ENCODE measurements around the gene TMEM266.

The TMEM266 gene

DNA sequence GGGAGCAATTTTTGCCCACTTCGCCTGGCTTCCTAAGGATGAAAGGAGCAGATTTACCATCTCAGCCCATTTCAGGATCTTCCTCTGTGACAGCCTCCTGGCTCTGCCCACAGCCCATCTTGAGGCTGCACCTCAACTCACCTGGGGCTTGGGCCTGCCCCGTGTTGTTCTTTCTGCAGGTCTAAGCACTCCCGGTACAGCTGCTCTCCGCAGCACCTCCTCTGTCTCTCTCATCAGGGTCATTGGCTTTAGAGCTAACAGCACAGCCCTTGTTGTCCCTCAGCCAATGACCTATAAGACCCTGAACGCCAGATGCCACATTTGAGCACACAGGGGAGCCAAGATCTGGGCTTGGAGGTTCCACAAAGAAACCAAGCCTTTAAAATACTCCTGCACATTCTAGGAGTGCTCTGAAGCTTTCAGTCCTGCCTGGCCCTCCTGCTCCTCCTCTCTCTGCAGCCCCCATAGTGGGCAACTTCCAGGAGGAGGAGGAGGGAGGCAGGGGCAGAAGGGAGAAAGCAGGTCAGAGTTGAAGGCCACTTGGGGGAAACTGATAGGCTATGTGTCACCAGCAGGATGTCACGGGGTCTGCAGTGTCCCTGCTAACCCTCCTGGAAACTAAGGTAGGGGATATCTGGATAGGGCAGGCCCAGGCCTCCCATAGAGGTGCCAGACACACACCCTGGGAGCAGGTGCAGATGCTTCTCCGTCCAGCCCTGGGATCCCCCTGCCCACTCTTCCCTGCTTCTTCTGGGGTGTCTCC, 135.9 kb downstream of the TMEM266 start:
- TF ChIP-seq RARB (CRISPR knock-in tag; IDR thresholded peaks at IDR 0.05) (no peak), CSDC2 (CRISPR knock-in tag; IDR thresholded peaks at IDR 0.05) (no peak), ZNF565 (CRISPR knock-in tag; conservative IDR thresholded peaks at IDR 0.05; ENCODE audit: low read depth) (no peak), BACH2 (CRISPR knock-in tag; IDR thresholded peaks at IDR 0.05; ENCODE audit: borderline replicate concordance) (no peak), TCF4 (CRISPR knock-in tag; IDR thresholded peaks at IDR 0.05; ENCODE audit: borderline replicate concordance) (no peak), ISL1 (CRISPR knock-in tag; IDR thresholded peaks at IDR 0.05) (no peak), ZNF70 (CRISPR knock-in tag; IDR thresholded peaks at IDR 0.05) (no peak), ARNTL (CRISPR knock-in tag; IDR thresholded peaks at IDR 0.05; ENCODE audit: borderline replicate concordance, low read depth) (no peak), PPARA (CRISPR knock-in tag; IDR thresholded peaks at IDR 0.05; ENCODE audit: borderline replicate concordance) (no peak), GLIS3 (CRISPR knock-in tag; IDR thresholded peaks at IDR 0.05) (no peak), ZFP30 (CRISPR knock-in tag; IDR thresholded peaks at IDR 0.05) (no peak), SNAI2 (CRISPR knock-in tag; IDR thresholded peaks at IDR 0.05) (no peak), ZC3H10 (CRISPR knock-in tag; IDR thresholded peaks at IDR 0.05) (no peak), ESRRG (CRISPR knock-in tag; IDR thresholded peaks at IDR 0.05) (no peak)
- TF ChIP-seq, protein P1, sequence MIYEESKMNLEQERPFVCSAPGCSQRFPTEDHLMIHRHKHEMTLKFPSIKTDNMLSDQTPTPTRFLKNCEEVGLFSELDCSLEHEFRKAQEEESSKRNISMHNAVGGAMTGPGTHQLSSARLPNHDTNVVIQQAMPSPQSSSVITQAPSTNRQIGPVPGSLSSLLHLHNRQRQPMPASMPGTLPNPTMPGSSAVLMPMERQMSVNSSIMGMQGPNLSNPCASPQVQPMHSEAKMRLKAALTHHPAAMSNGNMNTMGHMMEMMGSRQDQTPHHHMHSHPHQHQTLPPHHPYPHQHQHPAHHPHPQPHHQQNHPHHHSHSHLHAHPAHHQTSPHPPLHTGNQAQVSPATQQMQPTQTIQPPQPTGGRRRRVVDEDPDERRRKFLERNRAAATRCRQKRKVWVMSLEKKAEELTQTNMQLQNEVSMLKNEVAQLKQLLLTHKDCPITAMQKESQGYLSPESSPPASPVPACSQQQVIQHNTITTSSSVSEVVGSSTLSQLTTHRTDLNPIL (CRISPR knock-in tag; IDR thresholded peaks at IDR 0.05; ENCODE audit: low read depth), result no peak
- TF ChIP-seq, protein P2, sequence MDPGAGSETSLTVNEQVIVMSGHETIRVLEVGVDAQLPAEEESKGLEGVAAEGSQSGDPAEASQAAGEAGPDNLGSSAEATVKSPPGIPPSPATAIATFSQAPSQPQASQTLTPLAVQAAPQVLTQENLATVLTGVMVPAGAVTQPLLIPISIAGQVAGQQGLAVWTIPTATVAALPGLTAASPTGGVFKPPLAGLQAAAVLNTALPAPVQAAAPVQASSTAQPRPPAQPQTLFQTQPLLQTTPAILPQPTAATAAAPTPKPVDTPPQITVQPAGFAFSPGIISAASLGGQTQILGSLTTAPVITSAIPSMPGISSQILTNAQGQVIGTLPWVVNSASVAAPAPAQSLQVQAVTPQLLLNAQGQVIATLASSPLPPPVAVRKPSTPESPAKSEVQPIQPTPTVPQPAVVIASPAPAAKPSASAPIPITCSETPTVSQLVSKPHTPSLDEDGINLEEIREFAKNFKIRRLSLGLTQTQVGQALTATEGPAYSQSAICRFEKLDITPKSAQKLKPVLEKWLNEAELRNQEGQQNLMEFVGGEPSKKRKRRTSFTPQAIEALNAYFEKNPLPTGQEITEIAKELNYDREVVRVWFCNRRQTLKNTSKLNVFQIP (CRISPR knock-in tag; IDR thresholded peaks at IDR 0.05; ENCODE audit: borderline replicate concordance, low read depth), result no peak
- TF ChIP-seq, protein P3, sequence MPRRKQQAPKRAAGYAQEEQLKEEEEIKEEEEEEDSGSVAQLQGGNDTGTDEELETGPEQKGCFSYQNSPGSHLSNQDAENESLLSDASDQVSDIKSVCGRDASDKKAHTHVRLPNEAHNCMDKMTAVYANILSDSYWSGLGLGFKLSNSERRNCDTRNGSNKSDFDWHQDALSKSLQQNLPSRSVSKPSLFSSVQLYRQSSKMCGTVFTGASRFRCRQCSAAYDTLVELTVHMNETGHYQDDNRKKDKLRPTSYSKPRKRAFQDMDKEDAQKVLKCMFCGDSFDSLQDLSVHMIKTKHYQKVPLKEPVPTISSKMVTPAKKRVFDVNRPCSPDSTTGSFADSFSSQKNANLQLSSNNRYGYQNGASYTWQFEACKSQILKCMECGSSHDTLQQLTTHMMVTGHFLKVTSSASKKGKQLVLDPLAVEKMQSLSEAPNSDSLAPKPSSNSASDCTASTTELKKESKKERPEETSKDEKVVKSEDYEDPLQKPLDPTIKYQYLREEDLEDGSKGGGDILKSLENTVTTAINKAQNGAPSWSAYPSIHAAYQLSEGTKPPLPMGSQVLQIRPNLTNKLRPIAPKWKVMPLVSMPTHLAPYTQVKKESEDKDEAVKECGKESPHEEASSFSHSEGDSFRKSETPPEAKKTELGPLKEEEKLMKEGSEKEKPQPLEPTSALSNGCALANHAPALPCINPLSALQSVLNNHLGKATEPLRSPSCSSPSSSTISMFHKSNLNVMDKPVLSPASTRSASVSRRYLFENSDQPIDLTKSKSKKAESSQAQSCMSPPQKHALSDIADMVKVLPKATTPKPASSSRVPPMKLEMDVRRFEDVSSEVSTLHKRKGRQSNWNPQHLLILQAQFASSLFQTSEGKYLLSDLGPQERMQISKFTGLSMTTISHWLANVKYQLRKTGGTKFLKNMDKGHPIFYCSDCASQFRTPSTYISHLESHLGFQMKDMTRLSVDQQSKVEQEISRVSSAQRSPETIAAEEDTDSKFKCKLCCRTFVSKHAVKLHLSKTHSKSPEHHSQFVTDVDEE (CRISPR knock-in tag; IDR thresholded peaks at IDR 0.05), result no peak
- TF ChIP-seq, protein P4, sequence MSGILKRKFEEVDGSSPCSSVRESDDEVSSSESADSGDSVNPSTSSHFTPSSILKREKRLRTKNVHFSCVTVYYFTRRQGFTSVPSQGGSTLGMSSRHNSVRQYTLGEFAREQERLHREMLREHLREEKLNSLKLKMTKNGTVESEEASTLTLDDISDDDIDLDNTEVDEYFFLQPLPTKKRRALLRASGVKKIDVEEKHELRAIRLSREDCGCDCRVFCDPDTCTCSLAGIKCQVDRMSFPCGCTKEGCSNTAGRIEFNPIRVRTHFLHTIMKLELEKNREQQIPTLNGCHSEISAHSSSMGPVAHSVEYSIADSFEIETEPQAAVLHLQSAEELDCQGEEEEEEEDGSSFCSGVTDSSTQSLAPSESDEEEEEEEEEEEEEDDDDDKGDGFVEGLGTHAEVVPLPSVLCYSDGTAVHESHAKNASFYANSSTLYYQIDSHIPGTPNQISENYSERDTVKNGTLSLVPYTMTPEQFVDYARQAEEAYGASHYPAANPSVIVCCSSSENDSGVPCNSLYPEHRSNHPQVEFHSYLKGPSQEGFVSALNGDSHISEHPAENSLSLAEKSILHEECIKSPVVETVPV (CRISPR knock-in tag; IDR thresholded peaks at IDR 0.05), result no peak
- TF ChIP-seq, protein P5, sequence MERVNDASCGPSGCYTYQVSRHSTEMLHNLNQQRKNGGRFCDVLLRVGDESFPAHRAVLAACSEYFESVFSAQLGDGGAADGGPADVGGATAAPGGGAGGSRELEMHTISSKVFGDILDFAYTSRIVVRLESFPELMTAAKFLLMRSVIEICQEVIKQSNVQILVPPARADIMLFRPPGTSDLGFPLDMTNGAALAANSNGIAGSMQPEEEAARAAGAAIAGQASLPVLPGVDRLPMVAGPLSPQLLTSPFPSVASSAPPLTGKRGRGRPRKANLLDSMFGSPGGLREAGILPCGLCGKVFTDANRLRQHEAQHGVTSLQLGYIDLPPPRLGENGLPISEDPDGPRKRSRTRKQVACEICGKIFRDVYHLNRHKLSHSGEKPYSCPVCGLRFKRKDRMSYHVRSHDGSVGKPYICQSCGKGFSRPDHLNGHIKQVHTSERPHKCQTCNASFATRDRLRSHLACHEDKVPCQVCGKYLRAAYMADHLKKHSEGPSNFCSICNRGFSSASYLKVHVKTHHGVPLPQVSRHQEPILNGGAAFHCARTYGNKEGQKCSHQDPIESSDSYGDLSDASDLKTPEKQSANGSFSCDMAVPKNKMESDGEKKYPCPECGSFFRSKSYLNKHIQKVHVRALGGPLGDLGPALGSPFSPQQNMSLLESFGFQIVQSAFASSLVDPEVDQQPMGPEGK (CRISPR knock-in tag; IDR thresholded peaks at IDR 0.05; ENCODE audit: borderline replicate concordance), result no peak
- ATAC-seq, result no peak

DNA sequence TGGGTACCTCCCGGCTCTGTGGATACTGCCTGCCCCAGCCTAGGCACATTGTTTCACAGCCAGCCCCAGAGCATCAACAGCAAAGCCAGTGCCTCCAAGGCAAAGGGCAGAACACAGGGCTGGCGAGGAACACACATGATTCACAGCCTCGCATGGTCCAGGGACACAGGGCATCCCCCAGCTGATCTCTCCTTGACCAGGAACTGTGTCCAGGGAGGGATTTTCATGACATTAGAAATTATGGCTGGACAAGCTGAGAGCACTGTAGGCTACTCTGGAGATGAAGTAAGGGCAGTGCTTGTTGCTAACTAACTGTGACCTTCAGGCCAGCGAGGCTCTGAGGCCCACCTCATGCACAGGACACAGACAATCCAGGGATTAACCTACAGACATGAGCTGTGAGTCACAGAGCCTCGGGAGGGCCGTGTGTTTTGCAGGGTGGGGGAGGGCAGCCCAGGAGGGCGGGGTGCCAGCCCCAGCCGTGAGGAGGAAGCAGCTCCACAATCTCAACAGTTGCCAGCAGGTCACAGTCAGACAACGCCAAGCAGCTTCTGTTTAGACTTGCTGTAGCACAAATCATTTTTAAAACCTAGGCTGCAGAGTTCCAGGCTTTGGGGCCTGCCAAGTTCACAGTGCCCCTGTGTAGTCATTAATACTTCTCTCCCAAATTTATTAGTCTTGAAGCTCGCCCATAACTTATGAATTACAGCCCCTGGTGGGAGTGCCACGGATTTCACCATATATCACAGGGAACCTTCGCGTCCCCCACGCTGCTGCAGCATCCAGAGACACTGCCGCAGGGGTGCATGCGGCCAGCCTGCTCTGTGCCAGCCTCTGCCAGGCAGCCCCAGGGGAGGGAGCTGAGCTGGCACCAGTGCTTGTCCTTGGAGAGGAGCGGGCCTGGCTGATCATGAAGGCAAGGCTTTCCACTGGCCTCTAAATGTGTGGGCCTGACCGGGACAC, 136.8 kb downstream of the TMEM266 start:
- TF ChIP-seq, protein P1 (CRISPR knock-in tag; IDR thresholded peaks at IDR 0.05; ENCODE audit: low read depth), result no peak
- TF ChIP-seq, protein P5 (CRISPR knock-in tag; IDR thresholded peaks at IDR 0.05; ENCODE audit: borderline replicate concordance), result peak; percentile 69; the same call in 1 of the 2 replicates
- no peak for TF ChIP-seq ESRRG (CRISPR knock-in tag; IDR thresholded peaks at IDR 0.05)
- peak; percentile 81 for ATAC-seq
